IMR-90 (cell line): Measurements from ENCODE around the gene HDDC2. TPM values are rescaled to one million over a fixed set of nuclear protein-coding genes. Genes with fewer than 3 reads are reported as not detected.

Experiments
- ATAC-seq: fragments of 200-7000 bp; cut with Tn5 transposase; 2 replicates; pipeline ENCODE4 v1.9.1; 2020; ENCODE audit warnings: low read depth, mild to moderate bottlenecking, moderate library complexity
- BruUV-seq: library from RNA; stranded (reverse); fragments of 400-500 nt; replicated peaks from 2 replicates; lab custom pipeline; 2021; lab: Mats Ljungman, UMichigan
- CTCF ChIA-PET: fragments of 300-600 bp; formaldehyde crosslinking; extraction: SDS; loops from one replicate; lab custom pipeline; 2021; ENCODE audit warnings: antibody characterized with exemption; lab: Yijun Ruan, JAX
- POLR2A ChIA-PET: fragments of 300-600 bp; sonication (Branson Sonifier 250); formaldehyde crosslinking; loops from one replicate; lab custom pipeline; 2022; ENCODE audit warnings: antibody characterized with exemption; ENCODE audit not compliant: unreplicated experiment; lab: Charles Lee
- DNase-seq: peaks from one replicate; pipeline ENCODE4 v3.0.0; 2013
- H2AFZ ChIP-seq: replicated peaks from 2 replicates; pipeline ENCODE3; 2013; ENCODE audit warnings: low read length, mild to moderate bottlenecking; ENCODE audit not compliant: poor library complexity
- H2AK5ac ChIP-seq: 2 replicates; pipeline ENCODE4 v1.6.1; 2013; ENCODE audit warnings: low read depth, low read length, inconsistent platforms
- H2AK9ac ChIP-seq: replicated peaks from 2 replicates; pipeline ENCODE3; 2013; ENCODE audit warnings: mild to moderate bottlenecking, low read depth, low read length, moderate library complexity; ENCODE audit not compliant: poor library complexity
- H2BK120ac ChIP-seq: 2 replicates; pipeline ENCODE4 v1.6.1; 2013; ENCODE audit warnings: low read depth, low read length, inconsistent platforms
- H2BK15ac ChIP-seq: 3 replicates; pipeline ENCODE4 v1.6.1; 2013; ENCODE audit warnings: low read depth, low read length, inconsistent platforms
- H2BK20ac ChIP-seq: 2 replicates; pipeline ENCODE4 v1.6.1; 2013; ENCODE audit warnings: low read depth, mild to moderate bottlenecking, inconsistent platforms, low read length, moderate library complexity
- H2BK5ac ChIP-seq: 2 replicates; pipeline ENCODE4 v1.6.1; 2013; ENCODE audit warnings: mild to moderate bottlenecking, low read depth, low read length, inconsistent platforms; ENCODE audit not compliant: poor library complexity, severe bottlenecking
- H3K14ac ChIP-seq: replicated peaks from 2 replicates; pipeline ENCODE4 v1.6.1; 2013; ENCODE audit warnings: low read depth, low read length, inconsistent platforms
- H3K18ac ChIP-seq: 2 replicates; pipeline ENCODE4 v1.6.1; 2013; ENCODE audit warnings: low read depth, low read length, control low read depth
- H3K23ac ChIP-seq: 2 replicates; pipeline ENCODE4 v1.6.1; 2013; ENCODE audit warnings: low read depth, low read length, inconsistent platforms
- H3K27ac ChIP-seq: 2 replicates; pipeline ENCODE4 v1.5.1; 2013; ENCODE audit warnings: mild to moderate bottlenecking, control low read depth, low read length; ENCODE audit not compliant: insufficient read depth
- H3K27me3 ChIP-seq: 2 replicates; pipeline ENCODE4 v1.6.1; 2013; ENCODE audit warnings: low read length; ENCODE audit not compliant: control insufficient read depth, insufficient read depth
- H3K36me3 ChIP-seq: 2 replicates; pipeline ENCODE4 v1.6.1; 2013; ENCODE audit warnings: low read length, mixed read lengths; ENCODE audit not compliant: control insufficient read depth, insufficient read depth
- H3K4ac ChIP-seq: 2 replicates; pipeline ENCODE4 v1.6.1; 2013; ENCODE audit warnings: low read depth, low read length, inconsistent platforms
- H3K4me1 ChIP-seq: 2 replicates; pipeline ENCODE4 v1.6.1; 2013; ENCODE audit warnings: low read length, mixed read lengths; ENCODE audit not compliant: control insufficient read depth, insufficient read depth
- H3K4me2 ChIP-seq: 2 replicates; pipeline ENCODE4 v1.6.1; 2013; ENCODE audit warnings: low read depth, mild to moderate bottlenecking, control low read depth, low read length, moderate library complexity
- H3K4me3 ChIP-seq: 2 replicates; pipeline ENCODE4 v1.5.1; 2013; ENCODE audit warnings: low read depth, mild to moderate bottlenecking, control low read depth, low read length, moderate library complexity; ENCODE audit not compliant: insufficient read depth
- H3K56ac ChIP-seq: 2 replicates; pipeline ENCODE4 v1.6.1; 2013; ENCODE audit warnings: low read length, inconsistent platforms; ENCODE audit not compliant: insufficient read depth; ENCODE audit errors: extremely low read depth
- H3K79me1 ChIP-seq, 2 experiments: 2 replicates each; pipeline ENCODE4 v1.6.1; 2013; ENCODE audit warnings: low read length in 2 of 2, inconsistent platforms in 1 of 2, low read depth in 1 of 2
- H3K9ac ChIP-seq: 2 replicates; pipeline ENCODE4 v1.6.1; 2013; ENCODE audit warnings: low read depth, low read length, control low read depth
- H3K9me1 ChIP-seq: 2 replicates; pipeline ENCODE4 v1.6.1; 2013; ENCODE audit warnings: low read length, inconsistent platforms; ENCODE audit not compliant: insufficient read depth
- H3K9me3 ChIP-seq: 2 replicates; pipeline ENCODE4 v1.6.1; 2013; ENCODE audit warnings: low read length; ENCODE audit not compliant: control insufficient read depth, insufficient read depth
- H4K20me1 ChIP-seq: 2 replicates; pipeline ENCODE4 v1.6.1; 2013; ENCODE audit warnings: low read length, inconsistent platforms; ENCODE audit not compliant: insufficient read depth
- H4K5ac ChIP-seq: 2 replicates; pipeline ENCODE4 v1.6.1; 2013; ENCODE audit warnings: mild to moderate bottlenecking, low read depth, low read length, control low read depth
- H4K8ac ChIP-seq, 2 experiments: 2 replicates each; pipeline ENCODE4 v1.6.1; 2013; ENCODE audit warnings: low read depth in 2 of 2, low read length in 2 of 2, control low read depth in 1 of 2, inconsistent platforms in 1 of 2
- H4K91ac ChIP-seq: 2 replicates; pipeline ENCODE4 v1.6.1; 2013; ENCODE audit warnings: low read depth, low read length, inconsistent platforms; ENCODE audit not compliant: insufficient read depth
- BHLHE40 ChIP-seq: fragments of 150-350 bp; IDR thresholded peaks from 2 replicates; pipeline ENCODE4 v1.6.1; 2016; ENCODE audit warnings: mild to moderate bottlenecking, low read depth, low read length
- CEBPB ChIP-seq: IDR thresholded peaks from 2 replicates; pipeline ENCODE4 v1.6.1; 2012; ENCODE audit warnings: low read depth, low read length, improper control_type of control experiment
- CHD1 ChIP-seq: IDR thresholded peaks from 2 replicates; pipeline ENCODE4 v1.6.1; 2012; ENCODE audit warnings: low read depth, low read length, improper control_type of control experiment
- MAFK ChIP-seq: IDR thresholded peaks from 2 replicates; pipeline ENCODE4 v1.6.1; 2012; ENCODE audit warnings: low read depth, low read length, improper control_type of control experiment
- MXI1 ChIP-seq: IDR thresholded peaks from 2 replicates; pipeline ENCODE4 v1.6.1; 2012; ENCODE audit warnings: low read depth, mild to moderate bottlenecking, low read length, moderate library complexity, borderline replicate concordance
- NFE2L2 ChIP-seq: fragments of 150-350 bp; IDR thresholded peaks from 2 replicates; pipeline ENCODE4 v1.6.1; 2016; ENCODE audit warnings: low read depth, mild to moderate bottlenecking, low read length
- POLR2A ChIP-seq: IDR thresholded peaks from 2 replicates; pipeline ENCODE4 v1.6.1; 2012; ENCODE audit warnings: mild to moderate bottlenecking, low read depth, low read length
- RAD21 ChIP-seq: IDR thresholded peaks from 2 replicates; pipeline ENCODE4 v1.6.1; 2012; ENCODE audit warnings: low read length, improper control_type of control experiment
- RFX5 ChIP-seq: IDR thresholded peaks from 2 replicates; pipeline ENCODE4 v1.8.0; 2012; ENCODE audit warnings: low read depth, mild to moderate bottlenecking, low read length, moderate library complexity
- USF2 ChIP-seq: fragments of 150-350 bp; IDR thresholded peaks from 2 replicates; pipeline ENCODE4 v1.6.1; 2017; ENCODE audit warnings: mild to moderate bottlenecking, antibody characterized with exemption, low read length, low read depth
- WGBS, 2 experiments: methylation state at CpG; one replicate each; pipeline versions ENCODE4 v1.1.5 to v1.1.7; 2013; ENCODE audit warnings: missing lambda C conversion rate in 2 of 2; ENCODE audit not compliant: insufficient read length in 1 of 2; ENCODE audit errors: extremely low coverage in 2 of 2; 5-methylcytosine and 5-hydroxymethylcytosine counted together
- dilution Hi-C: fragments of 300-500 bp; cut with HindIII; formaldehyde crosslinking; loops from one replicate; pipeline ENCODE4 v1.14.3; 2018; ENCODE audit warnings: low sequenced_read_pairs; ENCODE audit not compliant: unreplicated experiment
- in situ Hi-C: fragments of 300-500 bp; cut with MboI; formaldehyde crosslinking; loops from 3 replicates; pipeline ENCODE4 v1.14.3; 2019; ENCODE audit warnings: low sequenced_read_pairs, inconsistent platforms, mixed read lengths
- intact Hi-C: fragments of 100-400 bp; cut with micrococcal nuclease; formaldehyde crosslinking; loops from 2 replicates; pipeline ENCODE4 v1.10.0; 2022
- polyA plus RNA-seq, 3 experiments: library from polyadenylated mRNA; depleted of rRNA; stranded (reverse); fragments of >200 nt; gene quantifications; 2 replicates each; pipeline ENCODE4 v1.2.3, GENCODE V29; 2012; ENCODE audit warnings: low replicate concordance in 1 of 3
- total RNA-seq: library from RNA; depleted of rRNA; stranded (reverse); fragments of >200 nt; gene quantifications from 2 replicates; pipeline ENCODE4 v1.2.3, GENCODE V29; 2012

The HDDC2 gene
- total and polyA plus RNA-seq, 2 of the 4 experiments (the other 2 are of a cell fraction): 40.9 to 68.6 TPM

- no peak for TF ChIP-seq MAFK
Observed at GRCh38 chr6:125267806-125268523, 33.8 kb downstream of the HDDC2 start (continued).

GRCh38 chr6:125264476-125264875 lies 37.3 kb downstream of the HDDC2 start:
- no peak overlapping the region for H4K91ac ChIP-seq
- H3K56ac ChIP-seq: no peak overlapping the region
- CTCF ChIA-PET: interaction anchor here (0.6 kb wide), 1 partner anchor 727 kb away, joined by 4 read pairs; no protein-coding TSS in a partner anchor
- H4K8ac ChIP-seq: no peak overlapping the region
- ATAC-seq (no peak), DNase-seq (no peak)
- H3K36me3 ChIP-seq: no peaks in the 10 kb centered on the region
- H2BK5ac ChIP-seq: peak overlapping the region; percentile 3
- H3K9ac ChIP-seq: no peak overlapping the region
- dilution Hi-C loops: no loop called here
- peak overlapping the region; percentile 37; the same call in 1 of the 2 replicates for H3K18ac ChIP-seq
- WGBS, 2 experiments: no CpG with 5 or more reads among the region's 4 CpGs
- H3K79me1 ChIP-seq: peaks cover 6 to 7% of the 10 kb centered on the region in 2 experiments; a peak in 1 of 4 replicates
- POLR2A ChIA-PET: no interaction called here
- H2AFZ ChIP-seq: no peak overlapping the region
- H2BK20ac ChIP-seq: peak overlapping the region; percentile 27
- peaks cover 6% of the 10 kb centered on the region for H3K4me1 ChIP-seq
- peak overlapping the region; percentile 67 for H3K4ac ChIP-seq
- H2BK15ac ChIP-seq: peak overlapping the region; percentile 30; the same call in 2 of the 3 replicates
- no peak overlapping the region for H2AK9ac ChIP-seq
- intact Hi-C loops: no loop called here
- no peak overlapping the region for H3K27ac ChIP-seq
- H3K4me3 ChIP-seq: no peak overlapping the region
- no peak for TF ChIP-seq CEBPB
- TF ChIP-seq USF2: no peak
- no peak for TF ChIP-seq MAFK
- TF ChIP-seq MXI1: no peak
- no peak for TF ChIP-seq NFE2L2
- no peak for TF ChIP-seq RFX5
- no peak for TF ChIP-seq RAD21
- TF ChIP-seq POLR2A: no peak
- no peak for TF ChIP-seq CHD1
- TF ChIP-seq BHLHE40: no peak
- no peak overlapping the region for H3K4me2 ChIP-seq
- no peaks in the 10 kb centered on the region for H3K9me3 ChIP-seq
- H3K23ac ChIP-seq: 0 out of 2 replicates have a peak overlapping the region, but pooled peaks have one; percentile 11
- no TSS peak for BruUV-seq
- in situ Hi-C loops: no loop called here
- peak overlapping the region; percentile 2; the same call in 1 of the 2 replicates for H3K14ac ChIP-seq
- H4K5ac ChIP-seq: peak overlapping the region; percentile 69; the same call in 1 of the 2 replicates
- no peaks in the 10 kb centered on the region for H4K20me1 ChIP-seq
- H3K27me3 ChIP-seq: no peaks in the 10 kb centered on the region
- no peaks in the 10 kb centered on the region; the same call in 1 of the 2 replicates for H3K9me1 ChIP-seq
- H2BK120ac ChIP-seq: peak overlapping the region; percentile 62
- peak overlapping the region; percentile 64; the same call in 1 of the 2 replicates for H2AK5ac ChIP-seq
